Body of pancreas (tissue), 4 donors: Measurements from ENCODE around the gene NR6A1. TPM values are rescaled to one million over a fixed set of nuclear protein-coding genes. Genes with fewer than 3 reads are reported as not detected.

Experiments used
- ATAC-seq: fragments of 150-250 bp; one replicate; pipeline ENCODE4 v1.9.1; 2016
- DNase-seq, 4 donors: peaks; one replicate each; pipeline ENCODE4 v3.0.0-alpha.2; 2019
- H3K27ac ChIP-seq, 4 donors: fragments of 200-600 bp; sonication (generic); 1 replicate in 3 of 4; 2 replicates in 1 of 4; pipeline versions ENCODE4 v1.5.1 to v1.6.1; 2016 to 2019; ENCODE audit warnings: mild to moderate bottlenecking in 1 of 4, mixed read lengths in 1 of 4, moderate library complexity in 1 of 4
- H3K27me3 ChIP-seq, 2 donors: fragments of 200-600 bp; sonication (generic); one replicate each; pipeline ENCODE4 v1.6.0; 2016; ENCODE audit warnings: mild to moderate bottlenecking in 1 of 2
- H3K36me3 ChIP-seq, 2 donors: fragments of 200-600 bp; sonication (generic); replicated peaks in 1 of 2; 2 replicates each; pipeline ENCODE4 v1.5.1; 2016; ENCODE audit warnings: low read depth in 2 of 2; ENCODE audit not compliant: insufficient read depth in 1 of 2
- H3K4me1 ChIP-seq: fragments of 200-600 bp; sonication (generic); one replicate; pipeline ENCODE4 v1.6.0; 2016
- H3K4me3 ChIP-seq, 2 donors: fragments of 200-600 bp; sonication (generic); 1 replicate in 1 of 2; 2 replicates in 1 of 2; pipeline ENCODE4 v1.5.1; 2016 to 2019
- H3K9me3 ChIP-seq, 3 donors: fragments of 200-600 bp; sonication (generic); 1 replicate in 2 of 3; 2 replicates in 1 of 3; pipeline ENCODE4 v1.5.1; 2016
- CTCF ChIP-seq, 7 experiments: fragments of 450-650 bp in 4 of 7; fragments of 200-600 bp in 3 of 7; sonication (generic) in 3 of 7; IDR thresholded peaks; one replicate each; pipeline ENCODE4 v1.5.1; 2016 to 2019; ENCODE audit warnings: antibody characterized with exemption in 7 of 7
- POLR2A ChIP-seq, 3 donors: fragments of 450-650 bp; IDR thresholded peaks; one replicate each; pipeline ENCODE4 v1.6.1; 2016; ENCODE audit warnings: antibody characterized with exemption in 3 of 3, mild to moderate bottlenecking in 2 of 3
- WGBS, 2 donors: methylation state at CpG; one replicate each; pipeline ENCODE4 v1.1.5; 2017; 5-methylcytosine and 5-hydroxymethylcytosine counted together
- intact Hi-C: fragments of 100-400 bp; cut with DNase I; formaldehyde crosslinking; loops from one replicate; pipeline ENCODE4 v1.15.1; 2023
- total RNA-seq, 2 donors: library from RNA; depleted of rRNA; stranded (reverse); fragments of >200 nt; gene quantifications; one replicate each; pipeline ENCODE4 v1.1.0, GENCODE V29; 2016

The NR6A1 gene
- total RNA-seq, 2 donors from 2014 or later: 3.3 to 3.9 TPM

- no peak for TF ChIP-seq POLR2A (IDR thresholded peaks at IDR 0.05)
- TF ChIP-seq CTCF (IDR thresholded peaks at IDR 0.05): no peak
- Histone ChIP-seq H3K9me3 (no peaks in the 10 kb centered on the region), H3K27ac (no peak overlapping the region), H3K4me3 (no peak overlapping the region), H3K36me3 (no peaks in the 10 kb centered on the region), H3K27me3 (no peaks in the 10 kb centered on the region), H3K4me1 (peaks cover 5% of the 10 kb centered on the region)
- ATAC-seq (no peak), DNase-seq (no peak)
- intact Hi-C loops: no loop called here
- WGBS, 2 donors: 42 to 58% methylated on average over 6 to 9 of the region's 9 CpGs
Measured at GRCh38 chr9:124512806-124513204, 258.3 kb downstream of the NR6A1 start.

GRCh38 chr9:124511891-124512805, 259.0 kb downstream of the NR6A1 start:
- intact Hi-C loops: no loop called here
- no peak overlapping the region for H3K4me3 ChIP-seq
- WGBS, 2 donors: 26 to 27% methylated on average over 16 to 23 of the region's 23 CpGs
- H3K9me3 ChIP-seq: no peaks in the 10 kb centered on the region
- no peaks in the 10 kb centered on the region for H3K36me3 ChIP-seq
- ATAC-seq: no peak
- H3K4me1 ChIP-seq: peaks cover 5% of the 10 kb centered on the region
- TF ChIP-seq POLR2A (IDR thresholded peaks at IDR 0.05): no peak
- no peak for TF ChIP-seq CTCF (IDR thresholded peaks at IDR 0.05)
- DNase-seq: no peak
- H3K27ac ChIP-seq: no peak overlapping the region
- no peaks in the 10 kb centered on the region for H3K27me3 ChIP-seq

GRCh38 chr9:124511426-124511840, 259.7 kb downstream of the NR6A1 start:
- no peak for DNase-seq
- H3K27me3 ChIP-seq: no peaks in the 10 kb centered on the region
- intact Hi-C loops: no loop called here

GRCh38 chr9:124510650-124511425, 260.3 kb downstream of the NR6A1 start:
- ATAC-seq (no peak), DNase-seq (no peak)
- TF ChIP-seq CTCF (IDR thresholded peaks at IDR 0.05) (no peak), POLR2A (IDR thresholded peaks at IDR 0.05) (no peak)
- no peaks in the 10 kb centered on the region for H3K9me3 ChIP-seq
- intact Hi-C loops: no loop called here
- 71 to 78% methylated on average over 8 to 9 of the region's 9 CpGs for WGBS, 2 donors
- H3K36me3 ChIP-seq: no peaks in the 10 kb centered on the region
- H3K27ac ChIP-seq: no peak overlapping the region
- H3K4me1 ChIP-seq: peaks cover 5% of the 10 kb centered on the region
- H3K4me3 ChIP-seq: no peak overlapping the region
- no peaks in the 10 kb centered on the region for H3K27me3 ChIP-seq

More at GRCh38 chr9:124511426-124511840, 259.7 kb downstream of the NR6A1 start:
- WGBS, 2 donors: 79% methylated on average over 2 to 6 of the region's 6 CpGs
- ATAC-seq: no peak
- peaks cover 5% of the 10 kb centered on the region for H3K4me1 ChIP-seq
- no peaks in the 10 kb centered on the region for H3K9me3 ChIP-seq
- H3K36me3 ChIP-seq: no peaks in the 10 kb centered on the region
- H3K27ac ChIP-seq: no peak overlapping the region
- no peak for TF ChIP-seq POLR2A (IDR thresholded peaks at IDR 0.05)
- TF ChIP-seq CTCF (IDR thresholded peaks at IDR 0.05): no peak
- no peak overlapping the region for H3K4me3 ChIP-seq
